ENCODE data around the gene RNF141. TPM values are rescaled to one million over a fixed set of nuclear protein-coding genes. Genes with fewer than 3 reads are reported as not detected.
A peak's percentile ranks its signal among the peaks of the same experiment; 100 is the strongest.

The RNF141 gene
- total RNA-seq, 1 donor: 34.9 TPM

- H3K4me3 ChIP-seq (ENCODE audit: low read depth, low read length): no peak overlapping the region
- peak; percentile 41 for DNase-seq (ENCODE audit: low read depth)
- TF ChIP-seq CTCF (IDR thresholded peaks at IDR 0.05; ENCODE audit: insufficient read depth, low read length): no peak
Observed at GRCh38 chr11:10581481-10582019, 40.6 kb upstream of the RNF141 start.

DNA sequence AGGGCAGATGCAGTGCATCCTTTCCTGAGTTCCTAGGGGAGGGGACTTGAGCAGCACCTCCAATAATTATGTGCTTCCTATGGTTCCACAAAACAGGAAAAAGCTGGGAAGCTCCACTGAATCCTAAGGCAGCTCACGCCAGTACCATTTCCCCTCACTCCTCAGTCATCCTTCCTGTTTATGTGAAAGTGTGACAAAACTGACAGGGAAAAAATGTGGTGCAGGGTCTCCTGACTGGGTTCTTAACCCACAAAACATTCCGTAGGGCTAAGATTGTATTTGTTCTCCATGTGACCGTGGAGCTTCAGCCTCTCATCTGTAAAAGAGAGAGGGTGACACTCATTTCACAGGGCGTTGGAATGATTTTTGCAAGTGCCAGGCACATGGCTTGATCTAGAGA is 39.6 kb upstream of the RNF141 start:
- no peak for DNase-seq (ENCODE audit: low read depth)
- no peak overlapping the region for H3K4me3 ChIP-seq (ENCODE audit: low read depth, low read length)
- TF ChIP-seq CTCF (IDR thresholded peaks at IDR 0.05; ENCODE audit: insufficient read depth, low read length): no peak

GRCh38 chr11:10579700-10580099 is 38.7 kb upstream of the RNF141 start:
- no peak for DNase-seq (ENCODE audit: low read depth)
- no peak for TF ChIP-seq CTCF (IDR thresholded peaks at IDR 0.05; ENCODE audit: insufficient read depth, low read length)

DNA sequence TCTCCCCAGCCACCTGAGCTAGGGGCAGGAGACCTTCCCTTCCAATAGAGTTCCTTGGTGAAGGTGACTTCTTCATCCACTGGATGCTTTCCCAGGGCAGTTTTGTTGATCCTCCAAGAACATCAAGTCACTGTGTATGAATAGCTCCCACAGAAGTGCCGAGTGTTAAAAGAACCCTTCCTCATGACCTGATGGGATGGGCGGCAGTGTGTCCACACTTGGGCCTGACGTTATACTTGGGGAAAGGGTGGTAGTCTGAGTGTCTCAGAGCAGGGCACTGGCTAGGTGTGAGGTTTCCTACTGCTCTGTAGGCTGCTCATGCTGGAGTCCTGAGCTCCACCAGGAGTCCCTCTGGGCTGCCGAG is 35.0 kb upstream of the RNF141 start:
- DNase-seq (ENCODE audit: low read depth): no peak
- H3K4me3 ChIP-seq (ENCODE audit: low read depth, low read length): no peak overlapping the region
- TF ChIP-seq CTCF (IDR thresholded peaks at IDR 0.05; ENCODE audit: insufficient read depth, low read length): no peak

More at GRCh38 chr11:10579700-10580099, 38.7 kb upstream of the RNF141 start:
- no peak overlapping the region for H3K4me3 ChIP-seq (ENCODE audit: low read depth, low read length)

GRCh38 chr11:10575346-10576034 is 34.5 kb upstream of the RNF141 start:
- no peak for TF ChIP-seq CTCF (IDR thresholded peaks at IDR 0.05; ENCODE audit: insufficient read depth, low read length)
- H3K4me3 ChIP-seq (ENCODE audit: low read depth, low read length): no peak overlapping the region
- peak; percentile 18 for DNase-seq (ENCODE audit: low read depth)

DNA sequence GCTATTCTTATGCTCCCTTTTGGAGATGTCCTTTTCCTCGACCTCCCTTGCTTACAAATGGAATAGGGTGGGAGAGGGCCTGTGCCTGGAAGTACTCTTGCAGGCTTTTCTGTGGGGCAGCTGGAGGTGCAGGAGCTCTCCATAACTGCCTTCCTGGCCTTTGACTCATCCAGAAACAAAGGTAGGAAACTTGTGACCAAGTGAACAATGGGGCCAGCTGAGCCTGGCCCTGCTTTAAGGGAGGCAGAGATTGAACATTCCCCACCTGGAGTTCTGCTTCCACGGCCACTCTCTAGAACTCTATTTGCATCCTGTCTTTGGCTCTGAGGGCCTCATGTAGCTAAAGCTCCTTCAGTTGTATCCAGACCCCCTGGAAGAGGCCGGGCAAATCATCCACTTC is 32.6 kb upstream of the RNF141 start:
- no peak for TF ChIP-seq CTCF (IDR thresholded peaks at IDR 0.05; ENCODE audit: insufficient read depth, low read length)
- H3K4me3 ChIP-seq (ENCODE audit: low read depth, low read length): no peak overlapping the region
- no peak for DNase-seq (ENCODE audit: low read depth)

DNA sequence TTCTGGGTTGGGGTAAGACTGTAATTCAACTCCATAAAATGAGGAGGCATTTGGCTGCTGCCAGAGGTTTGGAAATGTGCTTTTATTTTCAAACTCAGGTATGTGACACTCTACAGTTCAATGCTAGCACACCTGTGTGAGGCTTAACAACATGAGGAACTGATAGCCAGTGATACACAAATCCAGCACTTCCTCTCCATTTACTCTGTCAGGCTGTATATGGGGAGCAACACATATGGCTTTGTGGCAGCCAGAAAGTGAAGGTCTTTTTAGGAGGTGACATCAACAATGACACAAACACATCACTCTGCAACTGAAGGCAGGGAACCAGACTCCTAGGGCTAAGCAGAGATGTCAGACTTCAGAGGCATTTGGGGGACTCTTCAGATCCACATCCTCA is 32.0 kb upstream of the RNF141 start:
- DNase-seq (ENCODE audit: low read depth): no peak
- TF ChIP-seq CTCF (IDR thresholded peaks at IDR 0.05; ENCODE audit: insufficient read depth, low read length): no peak
- H3K4me3 ChIP-seq (ENCODE audit: low read depth, low read length): no peak overlapping the region
